Measurements from ENCODE around the gene SRSF6.
"Not testable (repeated sequence)": the region's sequence is repeated elsewhere in the genome, so short reads cannot be mapped to it uniquely, and the experiment has no call there.

The SRSF6 gene

DNA sequence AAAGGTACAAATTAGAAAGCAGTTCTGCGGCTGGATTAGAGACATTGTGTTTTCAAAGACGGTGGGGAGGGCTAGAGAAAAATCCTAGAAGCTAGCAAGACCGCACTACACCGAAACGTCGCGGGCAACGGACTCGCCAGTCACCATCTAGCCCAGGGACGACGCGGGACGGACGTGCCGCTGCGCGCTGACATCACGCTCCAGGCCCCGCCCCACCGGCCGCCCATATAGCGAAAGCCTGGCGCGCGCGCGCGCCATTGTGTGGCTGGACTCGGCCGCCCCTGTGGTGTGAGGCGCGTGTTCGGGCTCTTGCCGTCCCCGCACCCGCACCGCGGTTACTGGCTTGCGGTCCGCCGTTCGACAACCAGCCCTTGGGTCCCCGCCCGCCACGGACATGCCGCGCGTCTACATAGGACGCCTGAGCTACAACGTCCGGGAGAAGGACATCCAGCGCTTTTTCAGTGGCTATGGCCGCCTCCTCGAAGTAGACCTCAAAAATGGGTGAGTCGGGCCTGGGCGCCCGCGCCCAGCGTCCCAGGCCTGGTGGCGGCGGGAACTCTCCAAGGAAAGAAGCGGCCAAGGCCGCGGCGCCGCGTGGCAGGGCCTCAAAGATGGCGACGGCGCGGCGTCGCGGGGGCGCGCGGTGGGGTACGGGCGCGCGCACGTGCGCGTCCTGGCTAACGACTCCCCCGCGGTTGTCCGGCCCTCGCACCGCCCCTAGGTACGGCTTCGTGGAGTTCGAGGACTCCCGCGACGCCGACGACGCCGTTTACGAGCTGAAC, at the start of gene SRSF6:
TSS of gene SRSF6 (plus strand) at position 257 of the 782 bp plus-strand sequence. CDS start at position 395, 138 bp downstream.
- TF ChIP-seq CTCF (IDR thresholded peaks at IDR 0.05; ENCODE audit: low read depth, low read length, missing control alignments), result no peak
- DNase-seq (ENCODE audit: low read depth), result peak; percentile 65
- peak within 1 kb of the TSS; percentile 83 for H3K4me3 ChIP-seq (ENCODE audit: low read depth, low read length)

DNA sequence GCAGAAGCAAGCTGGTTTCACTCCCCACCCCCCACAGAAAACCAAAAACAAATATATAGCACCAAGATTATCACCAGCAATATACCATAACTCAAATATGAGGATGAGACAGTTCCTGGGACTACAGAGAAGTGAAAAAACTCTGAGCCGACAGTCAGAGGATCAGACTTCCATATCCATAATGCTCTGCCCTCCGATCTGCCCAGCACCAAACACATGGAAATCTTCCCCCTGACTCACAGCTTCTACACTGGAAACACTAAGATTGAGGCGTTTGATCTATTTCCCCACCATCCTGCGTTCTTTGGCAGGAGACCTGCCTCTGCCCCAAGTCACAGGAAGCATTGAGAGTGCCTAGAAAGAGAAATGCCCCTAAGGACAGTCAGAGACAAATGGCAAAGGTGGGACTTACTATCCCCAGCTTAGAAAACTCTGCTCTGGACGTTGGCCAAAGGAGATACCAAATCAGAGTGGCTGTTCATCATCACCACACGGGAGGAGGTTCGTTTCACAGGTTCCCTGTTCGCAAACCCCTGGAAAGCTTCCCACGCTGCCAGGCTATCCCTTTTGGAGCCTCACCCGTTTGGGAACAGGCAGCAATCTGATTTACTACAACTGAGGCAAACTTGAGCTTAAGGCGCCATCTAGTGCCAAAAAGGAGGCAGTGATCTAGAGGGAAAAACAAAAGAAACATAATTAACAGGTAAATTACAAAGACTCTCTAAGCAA, 48.7 kb upstream of the SRSF6 start:
- no peak for DNase-seq (ENCODE audit: low read depth)
- no peak overlapping the region for H3K4me3 ChIP-seq (ENCODE audit: low read depth, low read length)
- TF ChIP-seq CTCF (IDR thresholded peaks at IDR 0.05; ENCODE audit: low read depth, low read length, missing control alignments), result peak; percentile 68

DNA sequence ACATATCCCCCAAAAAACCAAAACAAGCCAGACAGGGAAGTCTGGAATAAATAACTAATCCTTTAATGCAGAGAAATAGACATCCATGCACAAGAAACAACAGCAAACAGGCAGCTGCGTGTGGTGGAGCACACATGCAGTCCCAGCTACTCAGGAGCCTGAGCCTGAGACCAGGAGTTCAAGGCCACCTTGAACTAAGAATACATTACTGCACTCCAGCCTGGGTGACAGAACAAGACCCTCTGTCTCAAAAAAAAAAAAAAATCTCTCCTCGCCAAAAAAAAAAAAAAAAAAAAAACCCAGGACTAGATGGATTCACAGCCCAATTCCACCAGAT, 48.2 kb upstream of the SRSF6 start:
- TF ChIP-seq CTCF (IDR thresholded peaks at IDR 0.05; ENCODE audit: low read depth, low read length, missing control alignments), result no peak
- DNase-seq (ENCODE audit: low read depth), result no peak
- no peak overlapping the region for H3K4me3 ChIP-seq (ENCODE audit: low read depth, low read length)

- no peak for TF ChIP-seq CTCF (IDR thresholded peaks at IDR 0.05; ENCODE audit: low read depth, low read length, missing control alignments)
- no peak for DNase-seq (ENCODE audit: low read depth)
- no peak overlapping the region for H3K4me3 ChIP-seq (ENCODE audit: low read depth, low read length)
Observed at GRCh38 chr20:43415661-43416430, 41.9 kb upstream of the SRSF6 start.

DNA sequence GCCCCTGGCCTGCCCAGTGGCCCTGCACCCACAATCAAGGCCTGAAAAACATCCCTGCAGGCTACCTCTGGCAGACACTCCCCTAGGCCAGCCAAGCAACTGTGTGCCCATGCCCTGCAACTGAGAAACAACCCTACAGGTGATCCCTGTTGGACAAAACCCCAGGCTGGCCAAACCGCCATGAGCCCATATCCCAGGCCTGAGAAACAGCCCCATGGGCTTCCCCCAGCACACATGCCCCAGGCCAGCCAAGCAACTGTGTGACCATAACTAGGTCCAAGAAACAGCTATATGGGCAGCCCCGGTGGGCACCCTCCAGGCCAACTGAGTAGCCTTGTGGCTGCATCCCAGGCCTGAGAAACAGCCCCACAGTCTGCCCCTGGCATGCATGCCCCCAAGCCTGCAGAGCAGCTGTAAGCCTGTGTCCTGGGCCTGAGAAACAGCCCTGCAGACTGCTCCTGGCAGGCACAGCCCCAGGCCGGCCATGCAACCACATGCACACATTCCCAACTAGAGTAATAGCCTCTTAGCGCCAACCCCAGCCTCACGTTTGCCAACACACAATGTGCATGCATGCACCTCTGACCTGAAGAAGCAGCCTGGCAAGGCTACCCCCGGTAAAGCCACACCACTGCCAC, 41.0 kb upstream of the SRSF6 start:
- no peak for TF ChIP-seq CTCF (IDR thresholded peaks at IDR 0.05; ENCODE audit: low read depth, low read length, missing control alignments)
- no peak overlapping the region for H3K4me3 ChIP-seq (ENCODE audit: low read depth, low read length)
- no peak for DNase-seq (ENCODE audit: low read depth)

GRCh38 chr20:43420192-43420591, 37.5 kb upstream of the SRSF6 start:
- DNase-seq (ENCODE audit: low read depth), result no peak
- H3K4me3 ChIP-seq (ENCODE audit: low read depth, low read length), result no peak overlapping the region
- no peak for TF ChIP-seq CTCF (IDR thresholded peaks at IDR 0.05; ENCODE audit: low read depth, low read length, missing control alignments)

GRCh38 chr20:43420913-43421312, 36.8 kb upstream of the SRSF6 start:
- DNase-seq (ENCODE audit: low read depth); H3K4me3 ChIP-seq (ENCODE audit: low read depth, low read length): not testable (repeated sequence)

Measured in GM12864 (cell line).